ENCODE data around the gene RGS2. TPM values are rescaled to one million over a fixed set of nuclear protein-coding genes. Genes with fewer than 3 reads are reported as not detected.
A peak's percentile ranks its signal among the peaks of the same experiment; 100 is the strongest.

The RGS2 gene
- total and polyA plus RNA-seq, 9 of the 15 experiments (the other 6 are each of a cell fraction or from before 2014, with no cell fraction given), result 2.5 to 5.4 (median 3.8) TPM

DNA sequence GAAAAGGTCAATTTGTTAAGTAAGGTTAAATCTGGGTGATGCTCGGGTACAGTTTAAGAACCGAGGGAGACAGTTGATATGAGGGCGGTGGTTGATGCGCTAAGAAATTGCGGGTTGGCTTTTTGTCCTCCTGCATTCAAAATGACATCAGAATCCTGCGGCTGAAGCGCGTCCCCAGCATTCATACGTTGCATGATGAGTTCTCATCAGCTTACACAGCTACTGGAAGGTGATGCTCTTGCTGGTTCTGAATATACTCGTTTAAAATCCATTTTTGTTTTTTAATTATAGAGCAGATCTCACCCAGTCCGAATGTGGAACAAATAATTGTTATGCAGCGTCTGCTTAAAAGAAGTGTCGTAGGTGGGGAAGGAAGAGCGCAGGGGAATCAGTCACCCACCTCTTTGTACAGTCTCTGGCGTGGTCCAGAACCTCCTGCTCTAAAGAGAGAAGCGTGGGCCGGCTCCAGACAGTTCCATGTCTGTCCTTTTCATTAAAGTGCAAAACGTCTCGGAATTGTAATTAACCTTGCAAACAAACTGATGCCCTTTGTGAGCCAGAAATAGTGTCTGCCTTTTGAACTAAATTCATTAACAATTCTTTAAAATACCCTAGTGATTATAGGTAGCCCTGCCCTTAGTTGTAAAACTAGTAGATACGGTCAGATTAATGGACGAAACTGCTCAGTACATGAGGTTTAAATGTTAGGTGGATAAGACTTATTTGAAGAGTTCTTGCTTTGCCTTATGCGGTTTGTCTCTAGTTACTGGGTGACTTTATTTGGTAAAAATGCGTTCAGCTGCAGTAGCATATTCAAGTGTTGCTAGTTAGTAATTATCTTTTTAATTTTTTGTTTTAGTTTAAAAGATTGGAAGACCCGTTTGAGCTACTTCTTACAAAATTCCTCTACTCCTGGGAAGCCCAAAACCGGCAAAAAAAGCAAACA is 741 bp downstream of the RGS2 start (continued):
- TF ChIP-seq, protein P1, sequence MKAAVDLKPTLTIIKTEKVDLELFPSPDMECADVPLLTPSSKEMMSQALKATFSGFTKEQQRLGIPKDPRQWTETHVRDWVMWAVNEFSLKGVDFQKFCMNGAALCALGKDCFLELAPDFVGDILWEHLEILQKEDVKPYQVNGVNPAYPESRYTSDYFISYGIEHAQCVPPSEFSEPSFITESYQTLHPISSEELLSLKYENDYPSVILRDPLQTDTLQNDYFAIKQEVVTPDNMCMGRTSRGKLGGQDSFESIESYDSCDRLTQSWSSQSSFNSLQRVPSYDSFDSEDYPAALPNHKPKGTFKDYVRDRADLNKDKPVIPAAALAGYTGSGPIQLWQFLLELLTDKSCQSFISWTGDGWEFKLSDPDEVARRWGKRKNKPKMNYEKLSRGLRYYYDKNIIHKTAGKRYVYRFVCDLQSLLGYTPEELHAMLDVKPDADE (conservative IDR thresholded peaks at IDR 0.05; ENCODE audit: control insufficient read depth, low read depth, low read length), result no peak
- TF ChIP-seq SRSF3 (IDR thresholded peaks at IDR 0.05; ENCODE audit: insufficient read depth, low read length) (no peak), CREB5 (CRISPR knock-in tag; IDR thresholded peaks at IDR 0.05) (no peak), CREB1 (IDR thresholded peaks at IDR 0.05) (peak; percentile 91), CREB1 (CRISPR knock-in tag; IDR thresholded peaks at IDR 0.05) (no peak), ZNF146 (CRISPR knock-in tag; IDR thresholded peaks at IDR 0.05; ENCODE audit: unreplicated experiment) (no peak), CHD1 (IDR thresholded peaks at IDR 0.05; ENCODE audit: low read length) (no peak), SMARCA5 (IDR thresholded peaks at IDR 0.05) (no peak)
